Suprapubic skin (tissue), 4 donors: ENCODE results near the gene CDK4.

ENCODE experiments used
- POLR2A ChIP-seq, 2 donors: fragments of 450-650 bp; IDR thresholded peaks; one replicate each; pipeline ENCODE4 v1.6.1; 2017; ENCODE audit warnings: antibody characterized with exemption in 2 of 2, mild to moderate bottlenecking in 2 of 2, moderate library complexity in 2 of 2
- POLR2AphosphoS5 ChIP-seq, 3 donors: sonication (generic); formaldehyde crosslinking; IDR thresholded peaks; one replicate each; pipeline ENCODE4 v1.6.1; 2017; ENCODE audit warnings: antibody characterized with exemption in 3 of 3
- TF ChIP-seq, protein P1 (sequence below), 2 donors: fragments of 200-600 bp in 1 of 2; fragments of 450-650 bp in 1 of 2; sonication (generic) in 1 of 2; IDR thresholded peaks; one replicate each; pipeline ENCODE4 v1.5.1; 2016 to 2019; ENCODE audit warnings: antibody characterized with exemption in 2 of 2, mild to moderate bottlenecking in 1 of 2, moderate library complexity in 1 of 2

DNA sequence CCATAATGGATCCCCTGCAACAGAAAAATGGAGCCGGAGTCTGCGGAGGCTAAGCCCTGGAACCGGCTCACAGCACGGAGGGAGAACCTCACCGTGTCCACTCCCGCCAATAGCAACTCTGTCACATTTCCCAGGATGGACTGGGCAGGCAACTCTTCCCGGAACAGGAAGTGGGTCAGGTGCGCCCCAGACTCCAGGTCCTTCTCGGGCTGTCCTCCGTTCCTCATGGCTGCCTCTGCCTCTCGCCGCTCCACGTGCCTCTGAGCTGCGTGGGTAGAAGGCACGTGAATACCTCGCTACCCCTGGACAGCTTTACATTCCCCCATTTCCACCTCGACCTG lies 12.5 kb upstream of the CDK4 start:
- TF ChIP-seq, protein P1, sequence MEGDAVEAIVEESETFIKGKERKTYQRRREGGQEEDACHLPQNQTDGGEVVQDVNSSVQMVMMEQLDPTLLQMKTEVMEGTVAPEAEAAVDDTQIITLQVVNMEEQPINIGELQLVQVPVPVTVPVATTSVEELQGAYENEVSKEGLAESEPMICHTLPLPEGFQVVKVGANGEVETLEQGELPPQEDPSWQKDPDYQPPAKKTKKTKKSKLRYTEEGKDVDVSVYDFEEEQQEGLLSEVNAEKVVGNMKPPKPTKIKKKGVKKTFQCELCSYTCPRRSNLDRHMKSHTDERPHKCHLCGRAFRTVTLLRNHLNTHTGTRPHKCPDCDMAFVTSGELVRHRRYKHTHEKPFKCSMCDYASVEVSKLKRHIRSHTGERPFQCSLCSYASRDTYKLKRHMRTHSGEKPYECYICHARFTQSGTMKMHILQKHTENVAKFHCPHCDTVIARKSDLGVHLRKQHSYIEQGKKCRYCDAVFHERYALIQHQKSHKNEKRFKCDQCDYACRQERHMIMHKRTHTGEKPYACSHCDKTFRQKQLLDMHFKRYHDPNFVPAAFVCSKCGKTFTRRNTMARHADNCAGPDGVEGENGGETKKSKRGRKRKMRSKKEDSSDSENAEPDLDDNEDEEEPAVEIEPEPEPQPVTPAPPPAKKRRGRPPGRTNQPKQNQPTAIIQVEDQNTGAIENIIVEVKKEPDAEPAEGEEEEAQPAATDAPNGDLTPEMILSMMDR (IDR thresholded peaks at IDR 0.05): no peak
- no peak for TF ChIP-seq POLR2A (IDR thresholded peaks at IDR 0.05)
- TF ChIP-seq POLR2AphosphoS5 (IDR thresholded peaks at IDR 0.05): no peak
